Measurements from ENCODE around the gene NOTO. TPM values are rescaled to one million over a fixed set of nuclear protein-coding genes. Genes with fewer than 3 reads are reported as not detected.

The NOTO gene
- total RNA-seq, 1 experiment from 2014 or later, result 0.66 TPM

DNA sequence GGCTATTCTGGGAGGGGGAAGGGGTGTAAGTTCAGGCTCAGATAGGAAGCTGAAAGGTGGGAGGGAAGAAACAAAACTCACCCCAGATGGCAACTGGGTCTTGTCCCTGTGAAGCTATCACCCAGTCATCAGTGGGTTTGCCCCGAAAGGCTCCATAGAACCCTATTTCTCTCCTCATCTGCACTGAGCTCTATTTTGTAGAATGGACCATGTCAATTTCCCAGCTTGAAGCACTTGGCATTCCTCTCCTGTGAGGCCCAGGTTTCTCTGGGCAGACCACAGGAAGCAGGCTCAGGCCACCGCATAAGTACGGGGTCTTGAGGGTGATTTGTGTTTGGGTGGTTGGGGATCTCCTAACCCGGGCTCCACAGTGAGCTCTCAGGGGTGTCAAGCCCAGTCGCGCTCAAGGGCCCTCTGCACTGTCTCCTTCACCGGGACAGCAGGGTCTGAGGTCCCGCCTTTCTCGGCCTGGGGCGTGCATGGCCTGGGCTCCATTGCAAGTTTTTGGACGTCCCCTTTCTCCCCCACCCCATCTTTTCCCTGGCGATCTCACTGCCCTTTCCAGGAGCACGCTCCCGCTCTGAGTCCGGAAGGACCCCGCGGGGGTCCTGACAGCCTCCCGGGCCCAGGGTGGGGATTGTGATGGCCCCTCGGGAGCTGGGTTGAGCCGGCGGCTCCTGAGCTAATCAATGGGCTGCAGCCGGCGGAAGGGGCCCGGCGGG is 27.3 kb upstream of the NOTO start:
- no peak for DNase-seq
- no peak overlapping the region for H2BK5ac ChIP-seq (ENCODE audit: insufficient read length, low read length)
- no peak overlapping the region for H3K4ac ChIP-seq (ENCODE audit: low read depth, low read length)
- H3K23me2 ChIP-seq (ENCODE audit: insufficient read length, low read depth, low read length, poor library complexity, severe bottlenecking), result peaks cover 24% of the 10 kb centered on the region
- TF ChIP-seq, protein P1, sequence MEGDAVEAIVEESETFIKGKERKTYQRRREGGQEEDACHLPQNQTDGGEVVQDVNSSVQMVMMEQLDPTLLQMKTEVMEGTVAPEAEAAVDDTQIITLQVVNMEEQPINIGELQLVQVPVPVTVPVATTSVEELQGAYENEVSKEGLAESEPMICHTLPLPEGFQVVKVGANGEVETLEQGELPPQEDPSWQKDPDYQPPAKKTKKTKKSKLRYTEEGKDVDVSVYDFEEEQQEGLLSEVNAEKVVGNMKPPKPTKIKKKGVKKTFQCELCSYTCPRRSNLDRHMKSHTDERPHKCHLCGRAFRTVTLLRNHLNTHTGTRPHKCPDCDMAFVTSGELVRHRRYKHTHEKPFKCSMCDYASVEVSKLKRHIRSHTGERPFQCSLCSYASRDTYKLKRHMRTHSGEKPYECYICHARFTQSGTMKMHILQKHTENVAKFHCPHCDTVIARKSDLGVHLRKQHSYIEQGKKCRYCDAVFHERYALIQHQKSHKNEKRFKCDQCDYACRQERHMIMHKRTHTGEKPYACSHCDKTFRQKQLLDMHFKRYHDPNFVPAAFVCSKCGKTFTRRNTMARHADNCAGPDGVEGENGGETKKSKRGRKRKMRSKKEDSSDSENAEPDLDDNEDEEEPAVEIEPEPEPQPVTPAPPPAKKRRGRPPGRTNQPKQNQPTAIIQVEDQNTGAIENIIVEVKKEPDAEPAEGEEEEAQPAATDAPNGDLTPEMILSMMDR (conservative IDR thresholded peaks at IDR 0.05), result no peak
- no peak overlapping the region for H2BK120ac ChIP-seq (ENCODE audit: low read depth, low read length, poor library complexity, severe bottlenecking)
- no peak overlapping the region for H3K27ac ChIP-seq (ENCODE audit: insufficient read length, low read depth, low read length)
- WGBS (ENCODE audit: extremely low coverage, insufficient read length, low lambda C conversion rate), result no CpG with 5 or more reads among the region's 25 CpGs
- peak overlapping the region; percentile 17; the same call in 1 of the 2 replicates for H3K14ac ChIP-seq (ENCODE audit: insufficient read depth, low read length)
- H3K36me3 Mint-ChIP-seq (ENCODE audit: insufficient read depth in 1 of 3, low read depth in 3 of 3), result no peaks in the 10 kb centered on the region
- H4K91ac ChIP-seq (ENCODE audit: insufficient read length, low read depth, low read length), result no peak overlapping the region
- H2BK15ac ChIP-seq (ENCODE audit: low read depth, low read length), result no peak overlapping the region
- no peaks in the 10 kb centered on the region for H3K79me2 ChIP-seq (ENCODE audit: insufficient read depth, low read length)
- H3K27me3 Mint-ChIP-seq (ENCODE audit: low read depth), result peaks cover 80% of the 10 kb centered on the region
- peaks cover 4% of the 10 kb centered on the region; the same call in 1 of the 2 replicates for H3K4me1 ChIP-seq (ENCODE audit: insufficient read depth, low read length)
- H3K27ac Mint-ChIP-seq, result no peak overlapping the region
- H3K79me1 ChIP-seq (ENCODE audit: insufficient read depth, low read depth, low read length, poor library complexity, severe bottlenecking), result no peaks in the 10 kb centered on the region
- peaks cover 29% of the 10 kb centered on the region for H3K27me3 ChIP-seq (ENCODE audit: insufficient read depth, low read length)
- H4K8ac ChIP-seq (replicated peaks; ENCODE audit: insufficient read length, low read depth, low read length), result no peak overlapping the region
- no peak overlapping the region for H3K18ac ChIP-seq (ENCODE audit: insufficient read length, low read depth, low read length)
- H3K56ac ChIP-seq (ENCODE audit: insufficient read length, low read depth, low read length), result no peak overlapping the region
- peaks cover 19 to 25% of the 10 kb centered on the region in 2 experiments for H3K4me1 Mint-ChIP-seq
- no peak overlapping the region for H2AFZ ChIP-seq (ENCODE audit: low read length)
- no peak overlapping the region for H3K9ac ChIP-seq (ENCODE audit: extremely low read depth, insufficient read length, low read length)
- peak overlapping the region; percentile 69 for H3K4me2 ChIP-seq (ENCODE audit: insufficient read depth, insufficient read length, low read length)
- no peaks in the 10 kb centered on the region for H3K9me3 ChIP-seq (ENCODE audit: control insufficient read depth, low read depth, low read length)
- no peak overlapping the region for H2BK20ac ChIP-seq (ENCODE audit: low read depth, low read length, poor library complexity, severe bottlenecking)
- no peaks in the 10 kb centered on the region for H4K20me1 ChIP-seq (ENCODE audit: control insufficient read depth, insufficient read depth, insufficient read length)
- no peak overlapping the region for H3T11ph ChIP-seq (ENCODE audit: low read length)
- H3K4me3 Mint-ChIP-seq, result peak overlapping the region; percentile 61 to 74
- H2AK5ac ChIP-seq (ENCODE audit: insufficient read length, low read length), result no peak overlapping the region
- no peaks in the 10 kb centered on the region; a peak in 1 of 5 replicates for H3K9me3 Mint-ChIP-seq
- H4K5ac ChIP-seq (ENCODE audit: insufficient read length, low read depth, low read length), result no peak overlapping the region
- H3K23ac ChIP-seq (ENCODE audit: insufficient read length, low read depth, low read length), result no peak overlapping the region
- H2BK12ac ChIP-seq (ENCODE audit: insufficient read length, low read depth, low read length), result no peak overlapping the region

All from H9 (cell line).